Measurements from ENCODE around the gene POLR1E.
"Not testable (repeated sequence)": the region's sequence is repeated elsewhere in the genome, so short reads cannot be mapped to it uniquely, and the experiment has no call there.

POLR1E gene

DNA sequence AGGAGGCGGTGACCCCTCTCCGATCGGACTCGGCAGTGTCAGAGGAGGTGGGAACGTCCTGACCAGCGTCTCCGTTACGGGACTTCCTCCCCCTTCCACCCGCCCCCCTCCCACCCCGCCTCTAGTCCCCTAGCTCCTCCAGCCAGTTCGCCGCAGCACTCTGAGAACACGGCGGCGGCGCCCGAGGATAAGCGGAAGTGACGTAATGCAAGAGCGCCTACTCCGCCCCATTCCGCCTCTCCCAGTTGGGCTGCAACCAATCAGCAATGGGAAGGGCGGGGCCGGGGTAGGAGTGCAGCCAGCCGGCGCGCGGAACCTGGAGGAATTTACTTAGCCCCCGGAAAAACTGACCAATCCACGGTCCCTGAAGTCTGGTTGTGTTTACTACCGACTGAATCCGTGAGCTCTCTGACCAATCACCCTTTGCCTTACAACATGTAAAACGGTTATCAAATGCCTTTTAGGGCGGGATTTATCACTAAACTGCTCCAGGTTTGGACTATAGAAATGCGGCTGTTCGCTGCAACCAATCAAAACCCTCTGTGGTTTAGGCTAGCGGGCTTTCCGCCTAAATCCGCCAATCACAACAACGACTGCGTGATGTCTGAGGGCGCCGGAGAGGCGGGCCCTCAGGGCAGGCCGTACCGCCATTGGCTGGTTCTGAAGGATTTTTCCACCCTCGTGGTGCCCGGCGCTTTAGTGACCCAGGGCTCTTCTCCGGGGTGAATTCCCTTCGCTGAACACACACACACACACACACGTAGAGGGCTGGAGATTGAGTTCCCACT, 20.3 kb upstream of the POLR1E start, which contains the start of gene ZBTB5:
ZBTB5 (minus strand) TSS at position 202 of the 788 bp plus-strand sequence. CDS start 22,899 bp downstream, outside the sequence.
- DNase-seq, result peak; percentile 97 to 99

DNA sequence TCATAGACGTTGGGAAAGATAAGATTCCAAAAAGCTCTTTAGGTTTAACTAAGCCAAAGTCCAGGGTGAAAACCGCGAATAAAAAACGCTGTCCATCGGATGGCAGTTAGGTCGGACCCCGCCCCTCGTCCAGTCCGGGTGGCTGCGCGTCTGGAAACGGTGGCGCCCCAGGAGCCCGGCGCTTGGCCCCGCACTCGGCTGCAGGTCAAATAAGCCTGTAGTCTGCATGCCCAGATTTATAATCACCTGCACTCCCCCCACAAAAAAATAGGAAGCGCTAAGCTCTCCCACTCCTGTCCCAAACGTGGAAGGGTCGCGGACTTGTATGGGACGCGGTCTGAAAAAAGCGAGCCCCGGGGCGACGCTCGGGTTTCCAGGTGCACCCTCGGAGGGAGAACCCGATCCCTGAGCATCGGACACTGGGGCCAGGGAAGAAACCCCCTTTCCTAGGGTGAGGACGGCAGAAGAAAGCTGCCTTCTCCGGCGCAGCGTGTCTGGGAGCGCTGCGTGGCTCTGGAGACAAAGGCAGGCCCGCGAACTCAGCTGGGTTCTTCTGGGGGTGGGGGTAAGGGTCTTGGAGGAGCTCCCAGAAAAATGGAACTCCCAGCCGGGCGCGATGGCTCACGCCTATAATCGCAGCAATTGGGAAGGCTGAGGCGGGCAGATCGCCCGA, 19.6 kb upstream of the POLR1E start:
- DNase-seq, result peak; percentile 17 to 27

DNA sequence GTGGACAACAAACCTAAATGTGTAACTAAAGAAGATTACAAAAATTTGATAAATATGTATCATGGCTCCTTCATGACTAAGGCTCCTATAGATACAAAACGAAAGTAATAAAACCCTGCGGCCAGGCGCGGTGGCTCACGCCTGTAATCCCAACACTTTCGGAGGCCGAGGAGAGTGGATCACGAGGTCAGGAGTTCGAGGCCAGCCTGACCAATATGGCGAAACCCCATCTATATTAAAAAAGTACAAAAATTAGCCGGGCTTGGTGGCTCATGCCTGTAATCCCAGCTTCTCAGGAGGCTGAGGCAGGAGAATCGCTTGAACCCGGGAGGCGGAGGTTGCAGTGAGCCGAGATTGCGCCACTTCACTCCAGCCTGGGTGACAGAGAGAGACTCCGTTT, 18.2 kb upstream of the POLR1E start:
- DNase-seq, result not testable (repeated sequence)

DNA sequence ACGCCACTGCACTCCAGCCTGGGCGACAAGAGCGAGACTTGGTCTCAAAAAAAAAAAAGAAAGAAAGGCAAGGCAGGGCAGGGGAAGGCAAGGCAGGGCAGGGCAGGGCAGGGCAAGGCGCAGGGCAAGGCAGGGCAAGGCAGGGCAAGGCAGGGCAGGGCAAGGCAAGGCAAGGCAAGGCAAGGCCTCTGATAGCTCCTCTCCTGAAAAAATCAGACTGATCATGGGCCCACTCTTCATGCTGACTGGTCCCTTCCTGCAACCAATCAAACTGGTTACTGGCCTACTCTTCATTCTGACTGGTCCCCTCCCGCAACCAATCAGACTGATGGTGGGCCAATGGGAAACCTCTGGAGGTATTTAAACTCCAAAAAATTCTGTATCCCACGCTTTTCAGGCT, 17.1 kb upstream of the POLR1E start:
- no peak for DNase-seq

DNA sequence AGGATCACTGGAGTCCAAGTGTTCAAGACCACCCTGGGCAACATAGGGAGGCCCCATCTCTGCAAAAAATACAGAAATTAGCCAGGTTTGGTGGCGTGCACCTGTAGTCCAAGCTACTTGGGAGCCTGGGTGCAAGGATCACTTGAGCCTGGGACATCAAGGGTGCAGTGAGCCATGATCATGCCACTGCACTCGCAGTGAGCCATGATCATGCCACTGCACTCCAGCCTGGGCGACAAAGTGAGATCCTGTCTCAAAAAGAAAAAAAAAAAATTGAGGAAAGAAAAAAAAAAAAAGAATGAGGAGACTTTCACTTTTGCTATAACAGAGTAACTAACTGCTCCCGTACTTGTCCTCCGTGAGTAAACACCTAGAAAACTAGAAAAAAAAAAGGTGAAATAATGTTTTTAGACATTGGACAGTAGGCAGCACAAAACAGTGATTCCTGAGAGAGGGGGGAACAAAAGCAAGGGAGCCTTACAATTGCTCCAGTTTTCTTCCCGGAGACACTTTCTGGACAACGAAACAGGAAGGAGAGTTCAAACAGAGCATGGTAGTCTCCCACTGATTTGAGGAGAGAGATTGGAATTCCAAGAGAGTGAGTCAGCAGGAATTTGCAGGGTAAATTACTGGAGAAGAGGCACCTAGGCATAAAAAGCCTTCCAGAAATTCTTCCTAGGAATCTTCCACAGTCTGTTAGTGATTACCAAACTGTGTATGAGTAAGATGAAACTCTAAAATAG, 13.6 kb upstream of the POLR1E start:
- DNase-seq, result no peak

DNA sequence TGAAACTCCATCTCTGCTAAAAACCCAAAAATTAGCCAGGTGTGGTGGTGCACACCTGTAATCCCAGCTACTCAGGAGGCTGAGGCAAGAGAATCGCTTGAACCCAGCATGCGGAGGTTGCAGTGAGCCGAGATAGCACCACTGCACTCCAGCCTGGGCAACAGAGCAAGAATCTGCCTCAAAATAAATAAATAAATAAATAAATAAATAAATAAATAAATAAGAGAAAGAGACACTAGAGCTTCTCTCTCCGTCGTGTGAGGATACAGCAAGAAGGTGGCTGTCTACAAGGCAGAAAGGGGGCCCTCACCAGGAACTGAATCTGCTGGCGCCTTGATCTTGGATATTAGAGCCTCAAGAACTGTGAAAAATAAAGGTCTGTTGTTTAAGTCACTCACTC, 11.8 kb upstream of the POLR1E start:
- DNase-seq, result not testable (repeated sequence)

DNA sequence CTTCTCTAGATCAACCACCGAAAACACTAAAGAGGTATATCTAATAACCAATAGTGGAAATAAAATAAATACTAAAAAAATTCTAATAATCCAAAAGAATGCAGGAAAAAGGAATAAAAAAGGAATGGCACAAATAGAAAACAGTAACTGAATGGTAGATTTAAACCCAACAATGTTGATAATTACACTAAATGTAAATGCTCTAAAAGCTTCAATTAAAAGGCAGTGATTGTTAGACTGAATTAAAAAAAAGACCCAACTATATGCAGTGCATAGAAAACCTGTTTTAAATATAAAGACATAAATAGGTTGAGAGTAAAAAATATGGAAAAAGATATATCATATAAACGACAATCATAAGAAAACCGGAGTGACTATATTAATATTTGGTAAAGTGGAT, 11.3 kb upstream of the POLR1E start:
- no peak for DNase-seq

DNA sequence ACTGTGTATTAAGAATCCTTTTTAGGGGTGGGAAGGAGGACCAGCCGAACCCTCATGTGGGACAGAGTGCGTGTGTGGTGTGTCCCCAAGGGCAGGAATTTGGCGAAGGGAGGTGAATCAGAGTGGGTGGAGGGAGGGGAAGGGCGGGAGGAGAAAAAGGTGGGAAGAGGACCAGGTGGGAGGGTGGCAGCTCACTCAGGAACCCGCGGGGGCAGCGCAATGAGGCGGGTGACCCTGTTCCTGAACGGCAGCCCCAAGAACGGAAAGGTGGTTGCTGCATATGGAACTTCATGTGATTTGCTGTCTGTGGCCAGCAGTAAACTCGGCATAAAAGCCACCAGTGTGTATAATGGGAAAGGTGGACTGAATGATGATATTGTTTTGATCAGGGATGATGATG, 8.8 kb upstream of the POLR1E start:
- DNase-seq, result no peak

DNA sequence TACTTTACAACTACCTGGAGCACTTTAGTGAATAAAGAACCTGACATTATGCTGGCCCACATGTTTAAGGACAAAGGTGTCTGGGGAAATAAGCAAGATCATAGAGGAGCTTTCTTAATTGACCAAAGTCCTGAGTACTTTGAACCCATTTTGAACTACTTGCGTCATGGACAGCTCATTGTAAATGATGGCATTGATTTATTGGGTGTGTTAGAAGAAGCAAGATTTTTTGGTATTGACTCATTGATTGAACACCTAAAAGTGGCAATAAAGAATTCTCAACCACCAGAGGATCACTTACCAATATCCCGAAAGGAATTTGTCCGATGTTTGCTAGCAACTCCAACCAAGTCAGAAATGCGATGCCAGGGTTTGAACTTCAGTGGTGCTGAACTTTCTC, 8.3 kb upstream of the POLR1E start:
- DNase-seq, result not testable (repeated sequence)

DNA sequence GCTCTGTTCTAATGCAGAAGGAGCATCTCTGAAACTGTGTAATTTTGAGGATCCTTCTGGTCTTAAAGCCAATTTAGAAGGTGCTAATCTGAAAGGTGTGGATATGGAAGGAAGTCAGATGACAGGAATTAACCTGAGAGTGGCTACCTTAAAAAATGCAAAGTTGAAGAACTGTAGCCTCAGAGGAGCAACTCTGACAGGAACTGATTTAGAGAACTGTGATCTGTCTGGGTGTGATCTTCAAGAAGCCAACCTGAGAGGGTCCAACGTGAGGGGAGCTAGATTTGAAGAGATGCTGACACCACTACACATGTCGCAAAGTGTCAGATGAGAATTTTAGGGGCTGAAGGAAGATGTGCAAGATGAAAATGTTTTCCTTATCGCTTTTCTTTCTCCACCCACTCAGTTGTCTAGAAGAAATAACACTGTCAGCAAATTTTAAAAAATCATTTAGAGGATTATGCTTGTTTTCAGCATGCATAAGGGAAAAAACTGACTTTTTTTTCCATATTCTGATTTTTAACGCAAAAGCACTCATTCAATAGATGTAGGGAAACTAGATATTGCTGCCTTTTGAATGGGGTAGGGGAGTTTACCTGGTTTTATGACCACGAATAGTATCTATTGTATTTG, 7.6 kb upstream of the POLR1E start:
- not testable (repeated sequence) for DNase-seq

DNA sequence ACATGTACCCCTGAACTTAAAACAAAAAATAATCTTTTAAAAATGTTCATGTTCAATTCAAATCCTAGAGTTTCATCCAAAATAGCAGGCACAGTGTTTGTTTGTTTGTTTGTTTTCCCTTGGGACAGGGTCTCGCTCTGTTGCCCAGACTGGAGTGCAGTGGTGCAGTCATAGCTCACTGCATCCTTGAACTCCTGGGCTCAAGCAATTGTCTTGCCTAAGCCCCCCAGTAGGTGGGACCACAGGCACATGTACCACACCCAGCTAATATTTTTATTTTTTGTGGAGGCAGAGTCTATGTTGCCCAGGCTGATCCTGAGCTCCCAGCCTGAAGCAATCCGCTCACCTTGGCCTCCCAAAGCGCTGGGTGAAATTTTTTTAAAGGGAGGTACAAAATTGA, 5.0 kb upstream of the POLR1E start:
- DNase-seq, result no peak

DNA sequence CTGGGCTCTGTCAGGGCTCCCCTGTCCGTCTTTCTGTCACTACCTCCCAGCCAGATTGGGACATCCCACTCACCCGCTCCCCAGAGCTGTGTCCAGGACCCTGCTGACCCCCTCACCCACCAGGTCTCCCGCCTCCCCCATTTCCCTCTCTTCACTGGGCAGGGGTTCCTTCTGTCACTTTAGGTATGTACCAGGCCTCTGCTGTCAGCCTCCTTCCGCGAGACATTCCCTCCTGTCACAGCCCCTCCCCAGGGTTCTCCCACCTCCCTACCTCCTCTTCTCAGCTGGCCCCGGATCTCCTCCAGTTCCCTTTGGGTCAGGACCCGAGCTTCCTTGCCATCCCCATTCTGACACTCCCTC, 488 bp downstream of the POLR1E start:
- DNase-seq, result no peak

DNA sequence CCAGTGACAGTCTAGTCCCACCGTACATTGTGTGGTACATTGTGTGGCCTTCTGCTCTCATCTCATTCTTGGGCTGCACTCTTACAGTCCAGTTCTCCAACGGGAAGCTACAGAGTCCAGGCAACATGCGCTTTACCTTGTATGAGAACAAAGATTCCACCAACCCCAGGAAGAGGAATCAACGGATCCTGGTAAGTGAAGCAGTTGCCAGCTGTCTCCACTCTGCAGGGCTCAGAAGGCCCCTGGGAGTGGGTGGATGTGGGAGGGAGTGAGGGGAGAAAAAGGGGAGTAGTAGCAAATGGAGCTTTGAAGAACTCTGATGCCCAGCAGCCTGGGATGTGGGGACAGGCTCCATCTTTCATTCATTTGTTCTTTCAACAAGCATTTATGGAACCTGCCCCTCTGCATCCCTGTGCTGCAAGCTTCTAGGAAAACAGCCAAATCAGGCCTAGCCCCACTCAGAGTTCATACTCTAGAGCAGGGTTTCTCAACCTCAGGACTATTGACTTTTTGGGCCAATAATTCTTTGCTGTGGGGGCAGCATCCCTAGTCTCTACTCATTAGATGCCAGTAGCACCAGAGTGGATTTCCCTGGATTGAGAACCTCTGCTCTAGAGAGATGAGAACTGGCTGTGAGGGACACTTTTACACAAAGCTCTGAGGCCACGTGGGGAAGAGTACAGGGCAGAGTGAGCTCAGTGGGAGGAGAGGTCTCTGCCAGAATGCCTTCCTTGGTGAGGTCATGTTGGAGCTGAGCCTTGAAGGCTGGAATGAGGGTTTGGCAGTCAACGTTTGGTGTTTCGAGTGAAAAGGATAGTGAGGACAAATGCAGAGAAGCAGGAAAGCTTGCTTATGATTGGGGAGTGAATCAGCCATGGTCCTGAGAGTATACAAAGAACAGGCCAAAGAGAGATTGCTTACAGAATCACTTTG, 1.1 kb downstream of the POLR1E start:
- no peak for DNase-seq

DNA sequence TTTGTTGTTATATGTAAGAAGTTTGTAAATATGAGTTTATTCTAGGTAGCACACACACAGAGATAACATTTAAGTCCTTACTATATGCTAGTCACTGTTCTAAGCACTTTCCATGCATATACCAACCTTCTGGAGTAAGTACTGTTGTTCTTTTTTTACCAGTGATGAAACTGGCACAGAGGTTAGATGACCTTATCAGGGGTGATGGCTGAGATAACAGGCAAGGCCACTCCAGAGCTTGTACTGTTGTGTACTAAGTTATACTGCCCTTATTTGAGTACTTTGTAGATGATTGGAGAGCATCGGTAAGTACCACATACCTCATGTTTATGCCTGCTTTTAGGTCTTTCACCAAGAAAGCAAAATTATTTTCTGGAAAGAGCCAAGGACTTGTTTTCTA, 6.2 kb downstream of the POLR1E start:
- DNase-seq, result no peak

DNA sequence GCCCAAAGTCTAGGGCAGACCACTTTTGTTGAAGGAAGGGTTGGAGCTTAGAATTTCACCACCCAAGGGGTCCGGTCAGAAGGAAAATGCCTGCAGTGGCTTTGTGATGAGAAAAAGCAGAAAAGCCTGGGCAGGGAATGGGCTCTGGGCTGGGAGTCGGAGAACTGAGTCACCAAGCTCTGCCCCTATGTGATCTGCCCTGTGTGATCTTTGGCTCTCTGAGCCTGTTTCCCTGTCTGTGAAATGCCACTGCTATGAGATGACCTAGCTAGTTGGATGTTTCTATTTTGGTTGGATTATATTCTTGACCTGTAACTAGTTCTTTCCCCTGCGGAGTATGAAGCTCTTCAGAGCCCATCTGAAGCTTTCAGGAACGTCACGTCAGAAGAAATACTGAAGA, 9.8 kb downstream of the POLR1E start:
- DNase-seq, result no peak

DNA sequence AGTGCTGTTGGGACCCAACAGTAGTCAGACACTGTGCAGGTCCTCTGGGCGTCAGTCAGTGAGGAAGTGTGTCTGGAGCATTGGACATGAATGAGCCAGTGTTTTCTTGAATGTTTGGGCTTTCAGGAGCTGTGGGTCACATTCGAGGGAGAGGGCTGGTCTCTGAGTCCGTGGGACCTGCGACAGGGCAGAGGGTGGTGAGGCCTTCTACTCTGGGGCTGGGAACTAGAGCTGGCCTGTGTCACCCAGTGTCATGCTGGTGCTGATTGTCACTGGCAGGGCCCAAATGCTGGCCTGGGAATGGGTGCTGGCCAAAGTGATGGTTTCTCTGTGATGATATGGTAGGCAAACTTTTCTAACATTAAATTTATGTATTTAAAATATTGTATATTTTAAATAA, 10.3 kb downstream of the POLR1E start:
- no peak for DNase-seq

DNA sequence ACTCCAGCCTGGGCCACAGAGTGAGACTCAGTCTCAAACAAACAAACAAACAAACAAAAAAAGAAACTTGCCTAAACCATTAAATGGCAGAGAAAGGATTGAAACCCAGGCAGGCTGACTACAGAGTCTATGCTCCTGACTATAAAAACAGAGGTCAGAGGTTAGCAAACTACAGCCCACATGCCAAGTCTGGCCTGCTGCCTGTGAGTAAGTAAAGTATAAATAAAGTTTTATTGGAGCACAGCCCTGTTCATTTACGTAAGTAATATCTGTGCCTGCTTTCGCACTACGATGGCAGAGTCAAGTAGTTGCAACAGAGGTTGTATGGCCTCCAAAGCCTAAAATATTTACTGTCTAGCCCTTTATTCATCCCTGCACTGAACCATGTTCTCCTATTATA, 11.6 kb downstream of the POLR1E start:
- no peak for DNase-seq

DNA sequence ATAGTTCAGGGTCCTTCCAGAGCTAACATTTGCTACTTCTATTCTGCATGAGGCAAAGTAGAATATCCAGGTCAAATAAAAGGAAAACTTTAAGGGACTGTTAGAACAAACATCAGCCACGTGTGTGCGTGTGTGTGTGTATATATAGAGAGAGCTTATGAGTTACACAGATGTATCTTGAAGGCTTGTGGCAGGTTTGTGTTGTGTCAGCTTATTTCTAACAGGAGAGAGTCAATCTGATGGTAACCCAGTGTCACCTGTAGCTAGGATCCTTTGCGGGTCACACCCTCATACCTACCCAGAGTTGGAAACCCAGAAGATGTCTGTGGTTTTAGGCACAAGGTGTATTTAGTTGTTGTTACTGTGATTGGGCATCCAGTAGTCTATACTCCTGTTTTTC, 12.7 kb downstream of the POLR1E start:
- no peak for DNase-seq

DNA sequence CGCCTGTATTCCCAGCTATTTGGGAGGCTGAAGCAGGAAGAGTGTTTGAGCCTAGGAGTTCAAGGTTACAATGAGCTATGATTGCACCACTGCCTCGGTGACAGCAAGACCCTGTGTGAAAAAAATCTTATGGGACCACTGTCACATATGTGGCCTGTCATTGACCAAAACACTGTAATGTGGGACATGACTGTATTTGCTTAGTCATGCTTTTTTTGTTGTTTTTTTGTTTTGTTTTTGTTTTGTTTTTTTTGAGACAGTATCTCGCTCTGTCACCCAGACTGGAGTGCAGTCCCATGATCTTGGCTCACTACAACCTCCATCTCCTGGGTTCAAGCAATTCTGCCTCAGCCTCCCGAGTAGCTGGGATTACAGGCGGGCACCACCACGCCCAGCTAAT, 13.5 kb downstream of the POLR1E start:
- no peak for DNase-seq

DNA sequence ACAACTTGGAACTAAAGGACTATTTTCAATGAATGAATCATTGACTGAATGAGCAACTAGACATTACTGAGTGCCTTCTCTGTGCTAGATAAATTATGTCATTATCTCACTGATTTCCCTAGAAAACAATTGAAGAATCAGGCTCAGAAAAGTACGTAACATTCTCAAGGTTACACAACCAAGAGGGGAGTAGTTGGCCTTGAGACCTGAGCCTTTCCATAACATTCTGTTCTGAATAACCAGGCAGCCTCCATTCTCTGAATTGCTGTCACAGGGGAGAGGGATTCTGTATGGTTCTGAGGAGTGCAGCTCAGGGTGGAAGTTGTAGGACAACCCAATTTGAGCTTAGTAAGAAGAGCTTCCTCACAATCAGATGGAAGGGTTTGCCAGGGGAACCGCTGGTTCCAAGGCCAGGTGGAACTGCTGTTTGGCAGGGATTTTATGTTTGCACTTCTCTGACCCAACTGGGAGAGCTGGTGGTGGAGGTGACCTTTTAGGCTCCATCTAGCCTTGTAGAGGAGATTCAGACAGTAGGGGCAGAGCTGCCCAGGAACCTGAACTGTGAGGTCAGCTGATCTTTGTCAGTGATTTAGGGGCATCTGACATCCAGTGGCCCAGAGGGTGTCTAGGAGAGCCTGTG, 16.3 kb downstream of the POLR1E start:
- no peak for DNase-seq

DNA sequence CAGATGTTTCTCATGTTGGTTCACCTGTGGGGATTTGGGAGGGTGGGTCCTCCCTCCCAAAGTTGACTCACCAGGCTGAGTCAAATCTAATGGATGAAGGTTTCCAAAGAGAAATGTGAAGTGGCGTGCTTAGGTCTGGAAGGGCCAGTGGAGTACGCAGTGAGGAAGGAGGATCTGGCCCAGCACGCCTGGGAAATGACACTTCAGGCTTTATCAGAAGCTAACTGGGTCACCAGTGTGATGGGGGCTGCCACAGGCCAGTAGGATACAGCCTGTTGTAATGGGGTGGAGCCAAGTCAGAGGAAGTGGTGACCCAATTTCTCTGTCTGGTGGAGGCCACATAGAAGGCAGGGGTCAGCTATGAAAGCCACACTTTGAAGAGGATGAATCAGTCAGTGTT, 18.0 kb downstream of the POLR1E start:
- DNase-seq, result no peak

DNA sequence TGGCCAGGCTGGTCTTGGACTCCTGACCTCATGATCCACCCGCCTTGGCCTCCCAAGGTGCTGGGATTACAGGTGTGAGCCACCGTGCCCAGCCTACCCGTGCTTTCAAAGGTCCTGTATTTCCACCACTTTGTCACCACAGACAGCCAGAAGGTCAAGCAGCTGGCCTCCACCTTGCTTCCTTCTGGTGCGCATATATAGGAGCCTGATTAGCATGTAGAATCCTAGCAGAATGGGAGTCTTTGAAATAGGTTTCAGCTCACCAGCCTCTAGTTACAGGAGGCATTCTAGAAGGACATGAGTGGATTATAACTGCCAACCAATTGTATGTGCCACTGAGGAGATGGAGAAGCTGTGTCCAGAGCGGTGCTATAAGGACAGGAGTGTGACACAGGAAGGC, 18.9 kb downstream of the POLR1E start:
- DNase-seq, result no peak
